Body of pancreas (tissue), 4 donors: ENCODE measurements around the gene SLPI.

Experiments
- POLR2A ChIP-seq, 3 donors: fragments of 450-650 bp; IDR thresholded peaks; one replicate each; pipeline ENCODE4 v1.6.1; 2016; ENCODE audit warnings: antibody characterized with exemption in 3 of 3, mild to moderate bottlenecking in 2 of 3
- TF ChIP-seq, protein P1 (sequence below), 7 experiments: fragments of 450-650 bp in 4 of 7; fragments of 200-600 bp in 3 of 7; sonication (generic) in 3 of 7; IDR thresholded peaks; one replicate each; pipeline ENCODE4 v1.5.1; 2016 to 2019; ENCODE audit warnings: antibody characterized with exemption in 7 of 7

DNA sequence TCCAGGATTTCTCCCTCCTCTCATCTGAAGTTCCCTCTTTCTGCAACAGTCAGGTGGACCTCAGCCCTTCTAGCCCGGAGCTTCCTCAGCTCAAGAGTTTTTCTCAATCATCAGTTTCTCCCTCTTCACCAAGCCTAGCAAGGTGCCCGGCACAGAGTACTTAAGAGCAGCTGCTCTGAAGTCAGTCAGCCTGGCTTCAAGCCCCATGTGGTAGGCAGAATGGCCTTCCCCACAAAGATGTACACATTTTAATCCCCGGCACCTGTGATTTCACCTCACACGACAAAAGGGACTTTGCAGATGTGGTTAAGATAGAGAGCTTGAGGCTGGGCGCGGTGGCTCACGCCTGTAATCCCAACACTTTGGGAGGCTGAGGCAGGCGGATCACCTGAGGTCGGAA lies 37.2 kb upstream of the SLPI start:
- TF ChIP-seq, protein P1, sequence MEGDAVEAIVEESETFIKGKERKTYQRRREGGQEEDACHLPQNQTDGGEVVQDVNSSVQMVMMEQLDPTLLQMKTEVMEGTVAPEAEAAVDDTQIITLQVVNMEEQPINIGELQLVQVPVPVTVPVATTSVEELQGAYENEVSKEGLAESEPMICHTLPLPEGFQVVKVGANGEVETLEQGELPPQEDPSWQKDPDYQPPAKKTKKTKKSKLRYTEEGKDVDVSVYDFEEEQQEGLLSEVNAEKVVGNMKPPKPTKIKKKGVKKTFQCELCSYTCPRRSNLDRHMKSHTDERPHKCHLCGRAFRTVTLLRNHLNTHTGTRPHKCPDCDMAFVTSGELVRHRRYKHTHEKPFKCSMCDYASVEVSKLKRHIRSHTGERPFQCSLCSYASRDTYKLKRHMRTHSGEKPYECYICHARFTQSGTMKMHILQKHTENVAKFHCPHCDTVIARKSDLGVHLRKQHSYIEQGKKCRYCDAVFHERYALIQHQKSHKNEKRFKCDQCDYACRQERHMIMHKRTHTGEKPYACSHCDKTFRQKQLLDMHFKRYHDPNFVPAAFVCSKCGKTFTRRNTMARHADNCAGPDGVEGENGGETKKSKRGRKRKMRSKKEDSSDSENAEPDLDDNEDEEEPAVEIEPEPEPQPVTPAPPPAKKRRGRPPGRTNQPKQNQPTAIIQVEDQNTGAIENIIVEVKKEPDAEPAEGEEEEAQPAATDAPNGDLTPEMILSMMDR (IDR thresholded peaks at IDR 0.05) = no peak
- TF ChIP-seq POLR2A (IDR thresholded peaks at IDR 0.05) = no peak
